Measurements from ENCODE around the gene AGBL4. TPM values are rescaled to one million over a fixed set of nuclear protein-coding genes. Genes with fewer than 3 reads are reported as not detected.

Gene AGBL4
- polyA plus RNA-seq, 3 donors, result 0.05 TPM; not detected in 2

- Histone ChIP-seq H2AFZ (ENCODE audit: insufficient read depth, low read depth, low read length, poor library complexity, severe bottlenecking) (no peak overlapping the region), H3K36me3 (replicated peaks in 1 of 2; ENCODE audit: control insufficient read depth in 1 of 2, insufficient read depth in 2 of 2, low read length in 2 of 2) (no peaks in the 10 kb centered on the region), H3K4me2 (replicated peaks; ENCODE audit: extremely low read depth, low read length, poor library complexity, severe bottlenecking) (no peak overlapping the region), H3K27ac (ENCODE audit: low read depth in 1 of 2, low read length in 2 of 2) (no peak overlapping the region), H3K9me3 (replicated peaks in 1 of 2; ENCODE audit: control insufficient read depth in 1 of 2, insufficient read depth in 1 of 2, low read length in 2 of 2) (peaks cover 13 to 27% of the 10 kb centered on the region in 2 donors), H3K4me1 (ENCODE audit: control insufficient read depth in 1 of 2, insufficient read depth in 2 of 2, low read length in 2 of 2) (no peaks in the 10 kb centered on the region), H3K9ac (ENCODE audit: insufficient read depth, low read length, poor library complexity, severe bottlenecking) (no peak overlapping the region), H3K79me2 (ENCODE audit: insufficient read depth, low read length) (no peaks in the 10 kb centered on the region), H4K20me1 (ENCODE audit: insufficient read depth, low read length) (no peaks in the 10 kb centered on the region), H3K4me3 (replicated peaks in 1 of 3; ENCODE audit: low read depth in 2 of 3, low read length in 3 of 3) (no peak overlapping the region), H3K27me3 (ENCODE audit: control insufficient read depth in 2 of 2, insufficient read depth in 2 of 2, low read length in 2 of 2) (no peaks in the 10 kb centered on the region)
- intact Hi-C loops (cut with micrococcal nuclease), result no loop called here
- no peak overlapping the region for H3K27ac Mint-ChIP-seq
- peaks cover 4 to 33% (median 17%) of the 10 kb centered on the region in 7 donors for H3K9me3 Mint-ChIP-seq
- DNase-seq, result no peak
- H3K27me3 Mint-ChIP-seq (ENCODE audit: low read depth in 3 of 3), result peaks cover 0 to 1% (median 0%) of the 10 kb centered on the region in 3 donors
- H3K36me3 Mint-ChIP-seq, result no peaks in the 10 kb centered on the region
- no peaks in the 10 kb centered on the region for H3K4me1 Mint-ChIP-seq
- no peak for TF ChIP-seq CTCF (IDR thresholded peaks at IDR 0.05)
- H3K4me3 Mint-ChIP-seq, result no peak overlapping the region
- no CpG with 5 or more reads among the region's 2 CpGs for WGBS (ENCODE audit: insufficient coverage)
Observed at GRCh38 chr1:49197081-49197480, 826.7 kb downstream of the AGBL4 start.

- Histone ChIP-seq H3K79me2 (ENCODE audit: insufficient read depth, low read length) (no peaks in the 10 kb centered on the region), H3K4me2 (replicated peaks; ENCODE audit: extremely low read depth, low read length, poor library complexity, severe bottlenecking) (no peak overlapping the region), H3K9ac (ENCODE audit: insufficient read depth, low read length, poor library complexity, severe bottlenecking) (no peak overlapping the region), H2AFZ (ENCODE audit: insufficient read depth, low read depth, low read length, poor library complexity, severe bottlenecking) (no peak overlapping the region), H3K4me1 (ENCODE audit: control insufficient read depth in 1 of 2, insufficient read depth in 2 of 2, low read length in 2 of 2) (no peaks in the 10 kb centered on the region), H3K27me3 (ENCODE audit: control insufficient read depth in 2 of 2, insufficient read depth in 2 of 2, low read length in 2 of 2) (no peaks in the 10 kb centered on the region), H3K36me3 (replicated peaks in 1 of 2; ENCODE audit: control insufficient read depth in 1 of 2, insufficient read depth in 2 of 2, low read length in 2 of 2) (no peaks in the 10 kb centered on the region), H4K20me1 (ENCODE audit: insufficient read depth, low read length) (no peaks in the 10 kb centered on the region), H3K27ac (ENCODE audit: low read depth in 1 of 2, low read length in 2 of 2) (no peak overlapping the region), H3K4me3 (replicated peaks in 1 of 3; ENCODE audit: low read depth in 2 of 3, low read length in 3 of 3) (no peak overlapping the region), H3K9me3 (replicated peaks in 1 of 2; ENCODE audit: control insufficient read depth in 1 of 2, insufficient read depth in 1 of 2, low read length in 2 of 2) (peaks cover 0 to 5% of the 10 kb centered on the region in 2 donors)
- Mint-ChIP-seq H3K4me3 (no peak overlapping the region), H3K9me3 (peaks cover 5 to 12% (median 8%) of the 10 kb centered on the region in 7 donors), H3K36me3 (no peaks in the 10 kb centered on the region), H3K27me3 (ENCODE audit: low read depth in 3 of 3) (no peaks in the 10 kb centered on the region), H3K4me1 (no peaks in the 10 kb centered on the region), H3K27ac (no peak overlapping the region)
- intact Hi-C loops (cut with micrococcal nuclease), result no loop called here
- no peak for TF ChIP-seq CTCF (IDR thresholded peaks at IDR 0.05)
- DNase-seq, result no peak
- WGBS (ENCODE audit: insufficient coverage), result 83% methylated on average over 1 of the region's 1 CpG
Observed at GRCh38 chr1:49190138-49190537, 833.6 kb downstream of the AGBL4 start.
